ENCODE data around the gene RAD51B. TPM values are rescaled to one million over a fixed set of nuclear protein-coding genes. Genes with fewer than 3 reads are reported as not detected.

The RAD51B gene
- total RNA-seq, 1 donor from 2014 or later, result 28.5 TPM

DNA sequence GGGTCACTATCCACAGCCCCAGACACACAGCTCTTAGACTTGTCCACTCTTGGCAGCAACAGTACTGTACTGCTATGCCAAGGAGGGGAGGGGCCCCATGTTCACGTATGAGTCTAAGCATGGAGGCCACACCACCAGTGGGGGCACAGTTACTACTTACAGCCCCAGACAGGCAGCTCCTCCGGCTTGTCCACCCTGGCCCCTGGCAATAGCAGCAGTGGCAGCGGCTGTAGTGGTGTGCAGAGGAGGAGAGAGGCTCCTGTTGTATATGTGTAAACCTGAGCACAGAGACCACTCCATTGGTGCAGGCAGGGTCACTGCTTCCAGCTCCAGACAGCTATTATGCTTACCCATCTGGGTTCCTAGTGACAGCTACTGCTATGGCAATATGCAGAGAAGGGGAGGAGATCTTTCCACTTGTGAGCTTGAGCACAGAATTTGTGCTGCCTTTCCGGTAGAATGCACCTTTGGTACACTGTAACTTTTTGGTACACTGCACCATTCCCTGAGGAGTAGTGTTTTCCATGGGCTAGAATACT lies 113.2 kb downstream of the RAD51B start:
- intact Hi-C loops (cut with DNase I), result no loop called here
- Histone ChIP-seq H3K36me3 (peaks cover 0 to 4% of the 10 kb centered on the region in 2 donors), H3K4me1 (peaks cover 30% of the 10 kb centered on the region), H3K27me3 (no peaks in the 10 kb centered on the region), H3K4me3 (no peak overlapping the region), H3K9me3 (peaks cover 6% of the 10 kb centered on the region), H3K27ac (no peak overlapping the region)
- no peak for TF ChIP-seq POLR2AphosphoS5 (IDR thresholded peaks at IDR 0.05; ENCODE audit: insufficient read depth in 1 of 2, low read depth in 1 of 2)
- TF ChIP-seq POLR2A (IDR thresholded peaks at IDR 0.05), result no peak
- TF ChIP-seq, protein P1, sequence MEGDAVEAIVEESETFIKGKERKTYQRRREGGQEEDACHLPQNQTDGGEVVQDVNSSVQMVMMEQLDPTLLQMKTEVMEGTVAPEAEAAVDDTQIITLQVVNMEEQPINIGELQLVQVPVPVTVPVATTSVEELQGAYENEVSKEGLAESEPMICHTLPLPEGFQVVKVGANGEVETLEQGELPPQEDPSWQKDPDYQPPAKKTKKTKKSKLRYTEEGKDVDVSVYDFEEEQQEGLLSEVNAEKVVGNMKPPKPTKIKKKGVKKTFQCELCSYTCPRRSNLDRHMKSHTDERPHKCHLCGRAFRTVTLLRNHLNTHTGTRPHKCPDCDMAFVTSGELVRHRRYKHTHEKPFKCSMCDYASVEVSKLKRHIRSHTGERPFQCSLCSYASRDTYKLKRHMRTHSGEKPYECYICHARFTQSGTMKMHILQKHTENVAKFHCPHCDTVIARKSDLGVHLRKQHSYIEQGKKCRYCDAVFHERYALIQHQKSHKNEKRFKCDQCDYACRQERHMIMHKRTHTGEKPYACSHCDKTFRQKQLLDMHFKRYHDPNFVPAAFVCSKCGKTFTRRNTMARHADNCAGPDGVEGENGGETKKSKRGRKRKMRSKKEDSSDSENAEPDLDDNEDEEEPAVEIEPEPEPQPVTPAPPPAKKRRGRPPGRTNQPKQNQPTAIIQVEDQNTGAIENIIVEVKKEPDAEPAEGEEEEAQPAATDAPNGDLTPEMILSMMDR (IDR thresholded peaks at IDR 0.05), result no peak
- no peak for DNase-seq (ENCODE audit: extremely low spot score in 2 of 2)

DNA sequence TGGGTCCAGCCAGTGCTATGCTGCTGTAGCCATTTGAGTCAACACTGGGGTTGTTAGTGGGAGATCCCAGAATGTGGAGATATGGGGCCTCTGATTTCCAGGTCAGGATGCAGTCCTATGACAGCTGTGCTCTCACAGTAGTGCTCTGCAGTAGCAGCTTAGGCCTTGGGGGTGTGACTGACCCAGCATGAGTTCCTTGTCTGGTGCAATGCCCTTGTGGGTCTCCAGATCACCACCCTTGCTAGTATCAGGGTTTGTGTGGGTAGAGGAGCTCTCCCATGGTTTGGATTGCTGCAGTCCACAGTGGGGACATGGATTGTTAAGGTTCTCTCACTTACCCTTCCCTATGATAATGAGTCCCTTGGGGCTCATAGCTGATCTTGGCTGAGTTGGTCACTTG lies 113.7 kb downstream of the RAD51B start:
- H3K4me1 ChIP-seq, result peaks cover 35% of the 10 kb centered on the region
- H3K27ac ChIP-seq, result no peak overlapping the region
- peaks cover 0 to 4% of the 10 kb centered on the region in 2 donors for H3K36me3 ChIP-seq
- peaks cover 6% of the 10 kb centered on the region for H3K9me3 ChIP-seq
- TF ChIP-seq POLR2A (IDR thresholded peaks at IDR 0.05), result no peak
- no peak for TF ChIP-seq POLR2AphosphoS5 (IDR thresholded peaks at IDR 0.05; ENCODE audit: insufficient read depth in 1 of 2, low read depth in 1 of 2)
- TF ChIP-seq, protein P1 (IDR thresholded peaks at IDR 0.05), result no peak
- intact Hi-C loops (cut with DNase I), result no loop called here
- DNase-seq (ENCODE audit: extremely low spot score in 2 of 2), result no peak
- no peaks in the 10 kb centered on the region for H3K27me3 ChIP-seq
- no peak overlapping the region for H3K4me3 ChIP-seq

DNA sequence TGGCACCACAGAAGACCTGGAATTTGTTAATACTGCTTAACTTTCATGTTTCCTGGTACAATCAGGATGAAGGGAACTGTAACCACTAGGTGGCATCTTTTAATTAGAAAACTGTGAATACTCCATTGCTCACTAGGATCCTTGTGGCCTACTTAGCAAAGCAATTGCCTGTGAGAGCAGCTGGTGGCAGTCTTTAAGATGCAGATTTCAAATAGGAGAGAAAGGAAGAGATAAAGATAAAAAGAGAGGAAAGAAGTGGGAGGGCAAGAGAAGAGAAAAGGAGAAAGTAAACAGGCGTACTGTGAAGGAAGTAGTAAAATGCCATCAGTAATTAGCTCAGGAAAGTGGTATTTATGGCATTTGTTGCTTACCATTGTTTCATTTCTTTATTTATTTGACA lies 114.5 kb downstream of the RAD51B start:
- peaks cover 0 to 4% of the 10 kb centered on the region in 2 donors for H3K36me3 ChIP-seq
- peaks cover 6% of the 10 kb centered on the region for H3K9me3 ChIP-seq
- intact Hi-C loops (cut with DNase I), result no loop called here
- DNase-seq (ENCODE audit: extremely low spot score in 2 of 2), result no peak
- H3K27me3 ChIP-seq, result no peaks in the 10 kb centered on the region
- TF ChIP-seq POLR2A (IDR thresholded peaks at IDR 0.05) (no peak), POLR2AphosphoS5 (IDR thresholded peaks at IDR 0.05; ENCODE audit: insufficient read depth in 1 of 2, low read depth in 1 of 2) (peak in 1 of 2 donors; percentile 85)
- TF ChIP-seq, protein P1 (IDR thresholded peaks at IDR 0.05), result peak; percentile 45 to 84 (median 84)
- H3K4me3 ChIP-seq, result no peak overlapping the region
- H3K27ac ChIP-seq, result peak overlapping the region; percentile 58
- H3K4me1 ChIP-seq, result peaks cover 37% of the 10 kb centered on the region

DNA sequence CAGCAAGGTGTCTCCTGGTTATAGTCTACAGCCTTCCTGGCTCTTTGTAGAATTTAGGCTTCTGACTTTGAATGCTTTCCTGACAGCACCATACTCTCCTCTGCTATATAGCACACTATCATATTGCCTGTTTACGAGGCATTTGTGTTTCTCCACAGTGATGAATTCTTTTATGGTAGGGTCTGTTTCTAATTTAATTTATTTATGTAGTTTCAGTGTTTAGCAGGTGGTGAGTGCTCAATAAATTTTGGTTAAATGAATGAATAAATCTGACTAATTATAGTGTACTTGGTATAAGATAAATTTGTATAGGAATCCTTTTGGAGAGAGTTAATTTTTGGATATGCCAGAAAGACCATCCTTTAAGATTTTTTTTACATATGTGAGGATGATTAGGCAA lies 115.3 kb downstream of the RAD51B start:
- TF ChIP-seq, protein P1 (IDR thresholded peaks at IDR 0.05), result no peak
- TF ChIP-seq POLR2AphosphoS5 (IDR thresholded peaks at IDR 0.05; ENCODE audit: insufficient read depth in 1 of 2, low read depth in 1 of 2) (no peak), POLR2A (IDR thresholded peaks at IDR 0.05) (no peak)
- H3K4me1 ChIP-seq, result peaks cover 37% of the 10 kb centered on the region
- H3K27ac ChIP-seq, result peak overlapping the region; percentile 58
- no peak overlapping the region for H3K4me3 ChIP-seq
- peaks cover 6% of the 10 kb centered on the region for H3K9me3 ChIP-seq
- intact Hi-C loops (cut with DNase I), result no loop called here
- no peaks in the 10 kb centered on the region for H3K27me3 ChIP-seq
- peaks cover 0 to 4% of the 10 kb centered on the region in 2 donors for H3K36me3 ChIP-seq
- DNase-seq (ENCODE audit: extremely low spot score in 2 of 2), result no peak

DNA sequence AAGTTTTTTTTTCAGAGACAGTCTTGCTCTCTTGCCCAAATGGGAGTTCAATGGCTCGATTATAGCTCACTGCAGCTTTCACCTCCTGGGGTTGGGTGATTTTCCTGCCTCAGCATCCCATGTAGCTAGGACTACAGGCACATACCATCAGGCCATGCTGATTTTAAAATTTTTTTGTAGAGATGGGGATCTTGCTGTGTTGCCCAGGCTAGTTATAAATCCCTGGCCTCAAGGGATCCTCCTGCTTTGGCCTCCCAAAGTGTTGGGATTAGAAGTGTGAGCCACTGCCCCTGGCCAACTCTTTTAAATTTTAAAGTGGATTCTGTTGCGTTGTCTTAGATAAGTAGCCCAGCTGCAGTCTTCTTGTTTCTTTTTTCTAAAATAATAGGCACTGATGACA lies 115.8 kb downstream of the RAD51B start:
- intact Hi-C loops (cut with DNase I), result no loop called here
- TF ChIP-seq, protein P1 (IDR thresholded peaks at IDR 0.05), result no peak
- TF ChIP-seq POLR2A (IDR thresholded peaks at IDR 0.05) (no peak), POLR2AphosphoS5 (IDR thresholded peaks at IDR 0.05; ENCODE audit: insufficient read depth in 1 of 2, low read depth in 1 of 2) (no peak)
- peaks cover 6% of the 10 kb centered on the region for H3K9me3 ChIP-seq
- H3K27ac ChIP-seq, result no peak overlapping the region
- H3K36me3 ChIP-seq, result peaks cover 0 to 4% of the 10 kb centered on the region in 2 donors
- no peaks in the 10 kb centered on the region for H3K27me3 ChIP-seq
- H3K4me3 ChIP-seq, result no peak overlapping the region
- DNase-seq (ENCODE audit: extremely low spot score in 2 of 2), result no peak
- peaks cover 41% of the 10 kb centered on the region for H3K4me1 ChIP-seq

All from vagina (tissue), 2 donors.